Measurements from ENCODE around the gene FAM186B. TPM values are rescaled to one million over a fixed set of nuclear protein-coding genes. Genes with fewer than 3 reads are reported as not detected.

The FAM186B gene
- total and polyA plus RNA-seq, 2 of the 13 experiments (the other 11 are each of a cell fraction or from before 2014, with no cell fraction given) = 0.07 to 0.20 TPM

DNA sequence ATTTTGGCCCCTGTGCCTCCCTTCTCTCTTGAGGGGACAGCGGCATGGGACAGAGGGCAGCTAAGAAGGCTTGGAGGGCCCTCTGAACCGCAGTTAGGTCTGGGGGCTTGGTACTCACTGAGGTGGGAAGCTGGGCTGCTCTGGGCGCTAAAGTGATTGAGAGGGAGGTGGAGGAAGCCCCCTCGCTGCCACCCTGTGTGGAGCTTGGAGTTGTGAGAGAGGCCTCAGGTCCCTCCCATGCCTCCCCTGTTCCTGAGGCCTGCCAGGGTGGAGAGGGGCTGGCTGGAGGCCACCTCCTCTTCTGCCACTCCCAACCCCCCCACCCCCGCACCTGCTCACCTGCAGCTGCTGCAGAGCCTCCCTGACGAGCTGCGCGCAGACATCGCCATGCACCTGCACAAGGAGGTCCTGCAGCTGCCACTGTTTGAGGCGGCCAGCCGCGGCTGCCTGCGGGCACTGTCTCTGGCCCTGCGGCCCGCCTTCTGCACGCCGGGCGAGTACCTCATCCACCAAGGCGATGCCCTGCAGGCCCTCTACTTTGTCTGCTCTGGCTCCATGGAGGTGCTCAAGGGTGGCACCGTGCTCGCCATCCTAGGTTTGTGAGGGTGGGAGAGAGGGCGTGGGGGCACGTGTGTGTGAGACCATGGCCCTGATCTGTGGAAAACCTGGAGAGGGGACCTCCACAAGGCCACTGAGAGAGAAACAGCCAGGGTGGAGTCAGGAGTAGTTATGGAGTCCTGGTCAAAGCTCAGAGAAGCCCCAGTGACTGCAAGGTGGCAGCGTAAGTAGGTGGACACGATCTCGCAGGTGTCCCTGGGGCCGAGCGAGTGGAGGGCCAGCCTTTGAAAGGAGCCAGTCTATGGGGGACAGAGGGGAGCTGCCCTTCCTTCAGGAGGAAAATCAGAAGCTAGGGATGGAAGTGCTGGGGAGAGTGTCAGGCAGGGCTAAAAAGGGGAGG is 55.4 kb downstream of the FAM186B start (continued):
- TF ChIP-seq EZH2 (conservative IDR thresholded peaks at IDR 0.05; ENCODE audit: low read depth, low read length) = no peak
- no peak for TF ChIP-seq NAIF1 (CRISPR knock-in tag; IDR thresholded peaks at IDR 0.05; ENCODE audit: borderline replicate concordance)
- no peak for TF ChIP-seq RFXANK (CRISPR knock-in tag; IDR thresholded peaks at IDR 0.05)
- no peak for TF ChIP-seq AHR (CRISPR knock-in tag; IDR thresholded peaks at IDR 0.05)
- TF ChIP-seq ZNF562 (CRISPR knock-in tag; IDR thresholded peaks at IDR 0.05; ENCODE audit: borderline replicate concordance) = no peak
- 0 out of 2 replicates have a peak, but pooled peaks have one; percentile 8 for TF ChIP-seq ZFX (CRISPR knock-in tag; IDR thresholded peaks at IDR 0.05; ENCODE audit: low read depth)
- TF ChIP-seq, protein P1, sequence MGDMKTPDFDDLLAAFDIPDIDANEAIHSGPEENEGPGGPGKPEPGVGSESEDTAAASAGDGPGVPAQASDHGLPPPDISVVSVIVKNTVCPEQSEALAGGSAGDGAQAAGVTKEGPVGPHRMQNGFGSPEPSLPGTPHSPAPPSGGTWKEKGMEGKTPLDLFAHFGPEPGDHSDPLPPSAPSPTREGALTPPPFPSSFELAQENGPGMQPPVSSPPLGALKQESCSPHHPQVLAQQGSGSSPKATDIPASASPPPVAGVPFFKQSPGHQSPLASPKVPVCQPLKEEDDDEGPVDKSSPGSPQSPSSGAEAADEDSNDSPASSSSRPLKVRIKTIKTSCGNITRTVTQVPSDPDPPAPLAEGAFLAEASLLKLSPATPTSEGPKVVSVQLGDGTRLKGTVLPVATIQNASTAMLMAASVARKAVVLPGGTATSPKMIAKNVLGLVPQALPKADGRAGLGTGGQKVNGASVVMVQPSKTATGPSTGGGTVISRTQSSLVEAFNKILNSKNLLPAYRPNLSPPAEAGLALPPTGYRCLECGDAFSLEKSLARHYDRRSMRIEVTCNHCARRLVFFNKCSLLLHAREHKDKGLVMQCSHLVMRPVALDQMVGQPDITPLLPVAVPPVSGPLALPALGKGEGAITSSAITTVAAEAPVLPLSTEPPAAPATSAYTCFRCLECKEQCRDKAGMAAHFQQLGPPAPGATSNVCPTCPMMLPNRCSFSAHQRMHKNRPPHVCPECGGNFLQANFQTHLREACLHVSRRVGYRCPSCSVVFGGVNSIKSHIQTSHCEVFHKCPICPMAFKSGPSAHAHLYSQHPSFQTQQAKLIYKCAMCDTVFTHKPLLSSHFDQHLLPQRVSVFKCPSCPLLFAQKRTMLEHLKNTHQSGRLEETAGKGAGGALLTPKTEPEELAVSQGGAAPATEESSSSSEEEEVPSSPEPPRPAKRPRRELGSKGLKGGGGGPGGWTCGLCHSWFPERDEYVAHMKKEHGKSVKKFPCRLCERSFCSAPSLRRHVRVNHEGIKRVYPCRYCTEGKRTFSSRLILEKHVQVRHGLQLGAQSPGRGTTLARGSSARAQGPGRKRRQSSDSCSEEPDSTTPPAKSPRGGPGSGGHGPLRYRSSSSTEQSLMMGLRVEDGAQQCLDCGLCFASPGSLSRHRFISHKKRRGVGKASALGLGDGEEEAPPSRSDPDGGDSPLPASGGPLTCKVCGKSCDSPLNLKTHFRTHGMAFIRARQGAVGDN (CRISPR knock-in tag; IDR thresholded peaks at IDR 0.05) = peak; percentile 26; the same call in 1 of the 2 replicates
- no peak for TF ChIP-seq SIN3B (IDR thresholded peaks at IDR 0.05; ENCODE audit: low read length)
- TF ChIP-seq SIN3A (IDR thresholded peaks at IDR 0.05; ENCODE audit: borderline replicate concordance, low read depth, low read length) = no peak
- TF ChIP-seq YY1 (IDR thresholded peaks at IDR 0.05; ENCODE audit: insufficient read depth, insufficient replicate concordance, low read depth, low read length) = no peak
- TF ChIP-seq SNAPC2 (CRISPR knock-in tag; IDR thresholded peaks at IDR 0.05) = no peak
- no peak for TF ChIP-seq ZNF788 (CRISPR knock-in tag; IDR thresholded peaks at IDR 0.05; ENCODE audit: borderline replicate concordance)
- no peak for TF ChIP-seq TOPORS (CRISPR knock-in tag; IDR thresholded peaks at IDR 0.05)
- no peak for TF ChIP-seq ZBTB26 (CRISPR knock-in tag; IDR thresholded peaks at IDR 0.05; ENCODE audit: borderline replicate concordance)
- no peak for TF ChIP-seq ZNF558 (CRISPR knock-in tag; IDR thresholded peaks at IDR 0.05; ENCODE audit: borderline replicate concordance)
- no peak for TF ChIP-seq TSC22D2 (CRISPR knock-in tag; IDR thresholded peaks at IDR 0.05; ENCODE audit: borderline replicate concordance)
- 0 out of 2 replicates have a peak, but pooled peaks have one; percentile 1 for TF ChIP-seq ZBTB7B (CRISPR knock-in tag; IDR thresholded peaks at IDR 0.05)
- TF ChIP-seq ZNF607 (CRISPR knock-in tag; IDR thresholded peaks at IDR 0.05; ENCODE audit: borderline replicate concordance) = no peak
- TF ChIP-seq GTF2F1 (IDR thresholded peaks at IDR 0.05; ENCODE audit: low read length) = no peak
- TF ChIP-seq ZNF121 (CRISPR knock-in tag; IDR thresholded peaks at IDR 0.05) = no peak
- TF ChIP-seq ARNT2 (CRISPR knock-in tag; IDR thresholded peaks at IDR 0.05; ENCODE audit: low read depth) = no peak
